Neutrophil (primary cell): Measurements from ENCODE around the gene CAMTA1.

Experiments used
- H3K27ac ChIP-seq: fragments of 200-600 bp; sonication (generic); 2 replicates; pipeline ENCODE4 v1.5.1; 2016; ENCODE audit warnings: mild to moderate bottlenecking, moderate library complexity
- H3K27me3 ChIP-seq: fragments of 200-600 bp; sonication (generic); 2 replicates; pipeline ENCODE4 v1.6.0; 2016; ENCODE audit warnings: mild to moderate bottlenecking
- H3K36me3 ChIP-seq: fragments of 200-600 bp; sonication (generic); 2 replicates; pipeline ENCODE4 v1.5.1; 2017
- H3K4me1 ChIP-seq, 2 experiments: fragments of 200-600 bp in 1 of 2; sonication (generic) in 1 of 2; 1 replicate in 1 of 2; 2 replicates in 1 of 2; pipeline versions ENCODE4 v1.5.1 to v1.6.1; 2013 to 2016; ENCODE audit warnings: low read depth in 1 of 2, low read length in 1 of 2, mild to moderate bottlenecking in 1 of 2, moderate library complexity in 1 of 2; ENCODE audit not compliant: control insufficient read depth in 1 of 2, insufficient read depth in 1 of 2
- H3K4me3 ChIP-seq, 2 experiments: fragments of 200-600 bp in 1 of 2; sonication (generic) in 1 of 2; 1 replicate in 1 of 2; 2 replicates in 1 of 2; pipeline ENCODE4 v1.5.1; 2013 to 2016; ENCODE audit warnings: low read depth in 1 of 2, low read length in 1 of 2, mild to moderate bottlenecking in 1 of 2, moderate library complexity in 1 of 2
- H3K9me3 ChIP-seq: fragments of 200-600 bp; sonication (generic); 2 replicates; pipeline ENCODE4 v1.5.1; 2016
- TF ChIP-seq, protein P1 (sequence below): fragments of 200-600 bp; sonication (generic); IDR thresholded peaks from 2 replicates; pipeline ENCODE4 v1.5.1; 2016; ENCODE audit warnings: antibody characterized with exemption

Gene CAMTA1

GRCh38 chr1:7587108-7587772 lies 802.0 kb downstream of the CAMTA1 start:
- H3K36me3 ChIP-seq, result no peaks in the 10 kb centered on the region
- H3K9me3 ChIP-seq, result no peaks in the 10 kb centered on the region
- H3K27ac ChIP-seq, result no peak overlapping the region
- no peaks in the 10 kb centered on the region for H3K27me3 ChIP-seq
- TF ChIP-seq, protein P1, sequence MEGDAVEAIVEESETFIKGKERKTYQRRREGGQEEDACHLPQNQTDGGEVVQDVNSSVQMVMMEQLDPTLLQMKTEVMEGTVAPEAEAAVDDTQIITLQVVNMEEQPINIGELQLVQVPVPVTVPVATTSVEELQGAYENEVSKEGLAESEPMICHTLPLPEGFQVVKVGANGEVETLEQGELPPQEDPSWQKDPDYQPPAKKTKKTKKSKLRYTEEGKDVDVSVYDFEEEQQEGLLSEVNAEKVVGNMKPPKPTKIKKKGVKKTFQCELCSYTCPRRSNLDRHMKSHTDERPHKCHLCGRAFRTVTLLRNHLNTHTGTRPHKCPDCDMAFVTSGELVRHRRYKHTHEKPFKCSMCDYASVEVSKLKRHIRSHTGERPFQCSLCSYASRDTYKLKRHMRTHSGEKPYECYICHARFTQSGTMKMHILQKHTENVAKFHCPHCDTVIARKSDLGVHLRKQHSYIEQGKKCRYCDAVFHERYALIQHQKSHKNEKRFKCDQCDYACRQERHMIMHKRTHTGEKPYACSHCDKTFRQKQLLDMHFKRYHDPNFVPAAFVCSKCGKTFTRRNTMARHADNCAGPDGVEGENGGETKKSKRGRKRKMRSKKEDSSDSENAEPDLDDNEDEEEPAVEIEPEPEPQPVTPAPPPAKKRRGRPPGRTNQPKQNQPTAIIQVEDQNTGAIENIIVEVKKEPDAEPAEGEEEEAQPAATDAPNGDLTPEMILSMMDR, result no peak
- no peaks in the 10 kb centered on the region for H3K4me1 ChIP-seq
- no peak overlapping the region for H3K4me3 ChIP-seq

GRCh38 chr1:7587773-7588456 lies 802.7 kb downstream of the CAMTA1 start:
- Histone ChIP-seq H3K4me3 (no peak overlapping the region), H3K36me3 (no peaks in the 10 kb centered on the region), H3K4me1 (no peaks in the 10 kb centered on the region), H3K9me3 (no peaks in the 10 kb centered on the region), H3K27me3 (no peaks in the 10 kb centered on the region), H3K27ac (no peak overlapping the region)
- TF ChIP-seq, protein P1, result no peak

GRCh38 chr1:7588457-7588827 lies 803.2 kb downstream of the CAMTA1 start:
- no peak overlapping the region for H3K4me3 ChIP-seq
- no peaks in the 10 kb centered on the region for H3K4me1 ChIP-seq
- no peak overlapping the region for H3K27ac ChIP-seq
- no peaks in the 10 kb centered on the region for H3K36me3 ChIP-seq
- TF ChIP-seq, protein P1, result no peak
- H3K9me3 ChIP-seq, result no peaks in the 10 kb centered on the region
- no peaks in the 10 kb centered on the region for H3K27me3 ChIP-seq

- H3K4me1 ChIP-seq, result no peaks in the 10 kb centered on the region
- H3K9me3 ChIP-seq, result no peaks in the 10 kb centered on the region
- H3K27me3 ChIP-seq, result no peaks in the 10 kb centered on the region
- TF ChIP-seq, protein P1, result no peak
- H3K4me3 ChIP-seq, result no peak overlapping the region
- no peak overlapping the region for H3K27ac ChIP-seq
- H3K36me3 ChIP-seq, result no peaks in the 10 kb centered on the region
Measured at GRCh38 chr1:7589080-7589735, 804.0 kb downstream of the CAMTA1 start.

DNA sequence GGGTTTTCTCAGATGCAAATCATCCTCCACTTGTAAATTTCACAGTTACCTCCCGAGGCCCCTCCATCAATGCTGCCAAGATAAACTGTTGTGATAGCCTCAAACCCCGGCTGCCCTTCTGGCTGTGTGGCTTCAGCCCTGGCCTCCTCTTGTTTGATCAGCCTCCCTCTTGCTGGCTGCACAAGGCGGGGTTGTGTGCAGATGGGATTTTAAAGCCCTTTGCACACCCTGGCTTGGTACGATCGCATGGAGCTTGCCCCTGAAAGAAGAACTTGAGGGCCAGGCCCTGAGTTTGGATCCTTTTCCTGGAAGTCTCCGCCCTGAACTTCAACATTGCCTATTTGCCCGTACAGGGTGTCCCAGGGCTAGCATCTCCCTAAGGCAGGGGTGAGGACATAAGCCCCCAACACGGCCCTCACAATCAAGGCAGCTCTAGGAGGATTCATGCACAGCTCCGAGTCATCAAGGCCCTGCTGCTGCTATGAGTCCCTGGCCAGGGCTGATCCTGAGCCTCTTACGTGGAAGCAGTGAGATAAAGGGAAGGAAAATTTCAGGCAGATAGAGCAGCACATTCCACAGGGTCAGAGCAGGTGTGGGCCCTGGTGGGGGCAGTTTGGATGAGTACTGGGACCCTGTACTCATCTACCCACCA lies 804.6 kb downstream of the CAMTA1 start:
- no peaks in the 10 kb centered on the region for H3K27me3 ChIP-seq
- TF ChIP-seq, protein P1, result no peak
- no peaks in the 10 kb centered on the region for H3K9me3 ChIP-seq
- no peak overlapping the region for H3K27ac ChIP-seq
- no peak overlapping the region for H3K4me3 ChIP-seq
- H3K4me1 ChIP-seq, result no peaks in the 10 kb centered on the region
- H3K36me3 ChIP-seq, result no peaks in the 10 kb centered on the region
